ENCODE results near the gene KIF25. TPM values are rescaled to one million over a fixed set of nuclear protein-coding genes. Genes with fewer than 3 reads are reported as not detected.

The KIF25 gene
- total RNA-seq, 1 experiment from 2014 or later: not detected

- no peaks in the 10 kb centered on the region for H3K9me3 ChIP-seq (ENCODE audit: insufficient read depth, low read depth)
- no peaks in the 10 kb centered on the region for H3K4me1 ChIP-seq (replicated peaks; ENCODE audit: insufficient read depth)
- POLR2A ChIA-PET (ENCODE audit: unreplicated experiment): no interaction called here
- H3F3A ChIP-seq (ENCODE audit: insufficient read depth, low read depth): peaks cover 7% of the 10 kb centered on the region; the same call in 1 of the 2 replicates
- no peak overlapping the region for H2AFZ ChIP-seq
- H3K4me2 ChIP-seq: no peak overlapping the region
- TF ChIP-seq EZH2 (IDR thresholded peaks at IDR 0.05; ENCODE audit: low read depth): no peak
- TF ChIP-seq CTCF (conservative IDR thresholded peaks at IDR 0.05): no peak
- H3K27me3 ChIP-seq (ENCODE audit: insufficient read depth, low read depth): peaks cover 29% of the 10 kb centered on the region; the same call in 1 of the 2 replicates
- H3K36me3 ChIP-seq (ENCODE audit: low read depth): no peaks in the 10 kb centered on the region
- no peak overlapping the region for H3K27ac ChIP-seq
- DNase-seq: no peak
- BruUV-seq (replicated peaks): no TSS peak
- CTCF ChIA-PET: no interaction called here
- no peaks in the 10 kb centered on the region for H3K79me2 ChIP-seq (ENCODE audit: low read depth)
- H4K20me1 ChIP-seq (ENCODE audit: insufficient read depth): no peaks in the 10 kb centered on the region
- no peak overlapping the region for H3K4me3 ChIP-seq
- intact Hi-C loops (cut with micrococcal nuclease; ENCODE audit: unreplicated experiment): no loop called here
- no peaks in the 10 kb centered on the region for H3K9me2 ChIP-seq (ENCODE audit: insufficient read depth)
Observed at GRCh38 chr6:167993169-167993568, 4.3 kb upstream of the KIF25 start.

- Histone ChIP-seq H3K9me2 (ENCODE audit: insufficient read depth) (no peaks in the 10 kb centered on the region), H3K27ac (no peak overlapping the region), H3K36me3 (ENCODE audit: low read depth) (no peaks in the 10 kb centered on the region), H3K27me3 (ENCODE audit: insufficient read depth, low read depth) (peaks cover 23% of the 10 kb centered on the region; the same call in 1 of the 2 replicates), H3K9me3 (ENCODE audit: insufficient read depth, low read depth) (no peaks in the 10 kb centered on the region), H3K79me2 (ENCODE audit: low read depth) (no peaks in the 10 kb centered on the region), H3F3A (ENCODE audit: insufficient read depth, low read depth) (peaks cover 12% of the 10 kb centered on the region; the same call in 1 of the 2 replicates), H4K20me1 (ENCODE audit: insufficient read depth) (no peaks in the 10 kb centered on the region), H3K4me1 (replicated peaks; ENCODE audit: insufficient read depth) (no peaks in the 10 kb centered on the region), H3K4me3 (no peak overlapping the region), H3K4me2 (no peak overlapping the region), H2AFZ (no peak overlapping the region)
- intact Hi-C loops (cut with micrococcal nuclease; ENCODE audit: unreplicated experiment): no loop called here
- POLR2A ChIA-PET (ENCODE audit: unreplicated experiment): no interaction called here
- TF ChIP-seq EZH2 (IDR thresholded peaks at IDR 0.05; ENCODE audit: low read depth): no peak
- TF ChIP-seq CTCF (conservative IDR thresholded peaks at IDR 0.05): no peak
- no peak for DNase-seq
- CTCF ChIA-PET: no interaction called here
- no TSS peak for BruUV-seq (replicated peaks)
Observed at GRCh38 chr6:167993831-167994230, 3.6 kb upstream of the KIF25 start.

- intact Hi-C loops (cut with micrococcal nuclease; ENCODE audit: unreplicated experiment): no loop called here
- no peaks in the 10 kb centered on the region for H3K9me2 ChIP-seq (ENCODE audit: insufficient read depth)
- peaks cover 12% of the 10 kb centered on the region; the same call in 1 of the 2 replicates for H3F3A ChIP-seq (ENCODE audit: insufficient read depth, low read depth)
- CTCF ChIA-PET: no interaction called here
- no peak overlapping the region for H3K27ac ChIP-seq
- POLR2A ChIA-PET (ENCODE audit: unreplicated experiment): no interaction called here
- H3K4me3 ChIP-seq: no peak overlapping the region
- no peaks in the 10 kb centered on the region for H4K20me1 ChIP-seq (ENCODE audit: insufficient read depth)
- no TSS peak for BruUV-seq (replicated peaks)
- TF ChIP-seq EZH2 (IDR thresholded peaks at IDR 0.05; ENCODE audit: low read depth) (no peak), CTCF (conservative IDR thresholded peaks at IDR 0.05) (no peak)
- no peak overlapping the region for H2AFZ ChIP-seq
- H3K4me1 ChIP-seq (replicated peaks; ENCODE audit: insufficient read depth): no peaks in the 10 kb centered on the region
- no peaks in the 10 kb centered on the region for H3K9me3 ChIP-seq (ENCODE audit: insufficient read depth, low read depth)
- H3K4me2 ChIP-seq: no peak overlapping the region
- no peak for DNase-seq
- H3K27me3 ChIP-seq (ENCODE audit: insufficient read depth, low read depth): peaks cover 20% of the 10 kb centered on the region; the same call in 1 of the 2 replicates
- no peaks in the 10 kb centered on the region for H3K36me3 ChIP-seq (ENCODE audit: low read depth)
- H3K79me2 ChIP-seq (ENCODE audit: low read depth): no peaks in the 10 kb centered on the region
Observed at GRCh38 chr6:167995302-167995701, 2.2 kb upstream of the KIF25 start.
